MM.1S (cell line): ENCODE measurements around the gene CACNG3.

ENCODE experiments used
- CTCF ChIP-seq: fragments of 300-600 bp; sonication (generic); IDR thresholded peaks from 2 replicates; pipeline ENCODE4 v1.5.1; 2016; ENCODE audit warnings: antibody characterized with exemption, low read length, mixed read lengths
- EZH2 ChIP-seq: fragments of 300-600 bp; sonication (generic); optimal IDR thresholded peaks from 2 replicates; pipeline ENCODE3; 2017; ENCODE audit warnings: low read depth, mild to moderate bottlenecking, antibody characterized with exemption, low read length, mixed read lengths
- EZH2phosphoT487 ChIP-seq: fragments of 300-600 bp; sonication (generic); IDR thresholded peaks from 2 replicates; pipeline ENCODE4 v1.6.1; 2018; ENCODE audit warnings: antibody characterized with exemption, low read length

- TF ChIP-seq CTCF (no peak), EZH2 (no peak), EZH2phosphoT487 (no peak)
Observed at GRCh38 chr16:24394341-24394740, 138.2 kb downstream of the CACNG3 start.
